PFSK-1 (cell line): Measurements from ENCODE around the gene TMPRSS4.

ENCODE experiments used
- FOXP2 ChIP-seq: optimal IDR thresholded peaks from 2 replicates; pipeline ENCODE3; 2011; ENCODE audit warnings: borderline replicate concordance, control low read depth, inconsistent platforms; ENCODE audit not compliant: insufficient read depth; ENCODE audit errors: extremely low read length, extremely low read depth
- POLR2AphosphoS5 ChIP-seq: IDR thresholded peaks from 2 replicates; pipeline ENCODE4 v1.6.1; 2012; ENCODE audit warnings: low read depth, mild to moderate bottlenecking, control low read depth, low read length, moderate library complexity
- REST ChIP-seq, 2 experiments: IDR thresholded peaks; 2 replicates each; pipeline versions ENCODE4 v1.6.1 to v1.8.0; 2011 to 2012; ENCODE audit warnings: low read depth in 2 of 2, low read length in 2 of 2, control low read depth in 1 of 2, inconsistent platforms in 1 of 2, mild to moderate bottlenecking in 1 of 2, moderate library complexity in 1 of 2; ENCODE audit not compliant: insufficient read depth in 1 of 2
- SIN3A ChIP-seq: IDR thresholded peaks from 2 replicates; pipeline ENCODE4 v1.6.1; 2012; ENCODE audit warnings: mild to moderate bottlenecking, low read length, moderate library complexity, borderline replicate concordance; ENCODE audit not compliant: insufficient read depth
- TAF1 ChIP-seq: IDR thresholded peaks from 2 replicates; pipeline ENCODE4 v1.6.1; 2012; ENCODE audit warnings: low read length, control low read depth, borderline replicate concordance; ENCODE audit not compliant: insufficient read depth

The TMPRSS4 gene

GRCh38 chr11:118068206-118068944 lies 8.5 kb upstream of the TMPRSS4 start:
- TF ChIP-seq FOXP2 (no peak), POLR2AphosphoS5 (no peak), SIN3A (no peak), TAF1 (no peak), REST (IDR thresholded peaks at IDR 0.05; ENCODE audit: insufficient read depth in 1 of 2, low read depth in 2 of 2, low read length in 2 of 2) (no peak)

- TF ChIP-seq POLR2AphosphoS5, result no peak
- TF ChIP-seq SIN3A, result no peak
- no peak for TF ChIP-seq FOXP2
- no peak for TF ChIP-seq REST (IDR thresholded peaks at IDR 0.05; ENCODE audit: insufficient read depth in 1 of 2, low read depth in 2 of 2, low read length in 2 of 2)
- TF ChIP-seq TAF1, result no peak
Measured at GRCh38 chr11:118068945-118069612, 7.8 kb upstream of the TMPRSS4 start.

- TF ChIP-seq SIN3A (no peak), REST (IDR thresholded peaks at IDR 0.05; ENCODE audit: insufficient read depth in 1 of 2, low read depth in 2 of 2, low read length in 2 of 2) (no peak), POLR2AphosphoS5 (no peak), FOXP2 (no peak), TAF1 (no peak)
Measured at GRCh38 chr11:118071416-118072030, 5.4 kb upstream of the TMPRSS4 start.

GRCh38 chr11:118073554-118073953 lies 3.3 kb upstream of the TMPRSS4 start:
- no peak for TF ChIP-seq TAF1

- no peak for TF ChIP-seq FOXP2
- TF ChIP-seq REST (IDR thresholded peaks at IDR 0.05; ENCODE audit: insufficient read depth in 1 of 2, low read depth in 2 of 2, low read length in 2 of 2), result no peak
- TF ChIP-seq SIN3A, result no peak
- no peak for TF ChIP-seq POLR2AphosphoS5
- TF ChIP-seq TAF1, result no peak
Measured at GRCh38 chr11:118074091-118074685, 2.7 kb upstream of the TMPRSS4 start.
